Measurements from ENCODE around the gene AVL9.
"Not testable (repeated sequence)": the region's sequence is repeated elsewhere in the genome, so short reads cannot be mapped to it uniquely, and the experiment has no call there.

Gene AVL9

DNA sequence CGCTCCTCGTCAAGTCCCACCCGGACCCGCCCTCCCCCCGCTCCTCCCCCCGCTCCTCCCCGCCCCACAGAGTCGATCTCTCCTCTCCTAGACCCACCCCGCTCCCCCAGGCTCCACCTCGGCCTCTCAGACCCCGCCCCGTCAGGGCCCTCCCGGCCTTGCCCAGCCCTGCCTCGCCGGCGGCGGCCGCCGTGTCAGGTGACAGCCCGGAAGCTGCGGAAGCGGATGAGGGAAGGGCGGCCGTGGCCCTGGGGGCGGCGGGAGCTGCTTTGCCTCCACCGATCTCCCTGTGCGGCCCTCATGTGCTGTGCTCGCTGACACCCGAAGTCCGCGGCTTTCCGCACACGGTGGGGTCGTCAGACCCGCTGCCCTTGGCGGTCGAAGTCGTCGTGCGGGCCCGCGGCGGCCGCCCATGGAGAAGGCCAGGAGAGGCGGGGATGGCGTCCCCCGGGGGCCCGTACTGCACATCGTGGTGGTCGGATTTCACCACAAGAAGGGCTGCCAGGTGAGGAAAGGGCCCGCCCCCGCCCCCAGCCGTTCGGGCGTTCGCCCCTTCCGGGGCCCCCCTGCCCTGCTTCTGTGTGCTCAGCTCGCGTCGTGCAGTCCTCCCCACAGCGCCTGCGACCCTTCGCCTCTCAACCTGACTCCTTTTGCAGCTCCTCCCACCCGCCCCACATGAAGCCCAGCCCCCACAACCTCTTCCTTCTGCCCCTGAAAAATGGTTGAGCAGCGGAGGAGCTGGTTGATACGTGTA, at the start of gene AVL9:
TSS of gene AVL9 (plus strand) at position 192 of the 754 bp plus-strand sequence. CDS start at position 413, 221 bp downstream.
- DNase-seq, result peak; percentile 95

DNA sequence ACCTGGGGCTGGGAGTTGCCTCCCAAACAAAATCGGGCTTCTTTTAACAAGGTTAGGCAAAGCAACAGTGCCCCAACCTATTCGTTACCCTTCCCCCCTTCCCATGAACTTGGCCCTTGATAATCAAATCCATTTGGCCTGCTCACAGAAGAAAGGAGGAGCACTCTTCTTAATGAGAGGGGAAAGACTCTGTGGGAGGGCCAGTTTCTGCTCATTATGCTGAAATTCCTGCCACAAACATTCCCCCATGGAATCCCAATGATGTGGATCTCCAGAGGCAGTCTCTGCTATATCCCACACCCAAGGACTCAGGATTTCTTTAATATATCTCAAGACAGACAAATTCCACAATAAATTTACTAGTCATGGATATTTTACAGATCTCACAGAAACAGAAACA, 48.1 kb upstream of the AVL9 start:
- DNase-seq, result no peak

DNA sequence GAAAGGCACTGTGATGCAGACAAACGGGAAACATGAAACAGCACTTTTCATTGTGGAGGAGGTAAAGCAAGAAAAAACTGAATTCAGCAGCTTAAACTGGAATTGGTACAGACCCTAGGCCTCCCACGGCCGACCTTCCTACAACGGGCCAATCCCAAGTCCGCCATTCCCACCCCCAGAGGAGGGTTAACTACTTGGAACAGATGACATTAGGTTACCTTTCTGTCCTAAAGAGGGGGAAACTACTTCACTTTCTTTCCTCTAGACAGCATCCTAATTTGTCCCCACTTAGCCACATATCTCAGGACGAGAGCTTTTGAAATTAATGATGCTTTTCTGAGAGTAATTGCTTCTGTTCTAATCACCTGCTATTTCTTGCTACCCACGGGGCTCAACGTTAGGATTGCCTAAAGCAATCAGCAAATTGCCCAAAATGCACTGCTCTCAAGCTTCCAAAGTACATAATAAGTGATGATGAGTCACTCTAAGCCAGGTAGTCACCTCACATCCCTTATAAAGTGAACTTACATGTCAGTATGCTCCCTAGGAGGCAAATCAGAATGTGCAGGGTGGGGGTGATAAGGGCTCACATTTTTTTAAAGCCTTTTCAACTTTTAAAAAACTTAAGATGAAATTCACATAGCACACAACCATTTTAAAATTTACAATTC, 41.8 kb upstream of the AVL9 start:
- DNase-seq, result no peak

DNA sequence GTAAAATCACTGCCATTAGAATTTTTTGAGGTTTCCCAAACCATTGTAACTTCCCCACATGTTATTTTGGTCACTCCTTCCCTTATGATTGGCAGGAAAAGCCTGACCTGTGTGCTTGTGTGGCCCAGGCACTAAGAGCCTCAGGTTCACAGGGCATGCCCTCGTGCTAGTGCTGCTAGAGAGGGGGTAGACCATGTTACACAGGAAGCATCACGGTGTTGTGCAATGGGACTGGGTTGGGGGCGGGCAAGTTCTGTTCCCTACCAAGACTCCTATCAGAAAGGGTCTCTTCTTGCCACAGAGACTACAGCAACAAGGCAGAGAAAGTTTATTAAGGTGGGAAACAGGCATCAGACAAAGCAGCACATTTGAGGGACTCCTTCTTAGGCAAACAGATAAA, 37.3 kb upstream of the AVL9 start:
- no peak for DNase-seq

DNA sequence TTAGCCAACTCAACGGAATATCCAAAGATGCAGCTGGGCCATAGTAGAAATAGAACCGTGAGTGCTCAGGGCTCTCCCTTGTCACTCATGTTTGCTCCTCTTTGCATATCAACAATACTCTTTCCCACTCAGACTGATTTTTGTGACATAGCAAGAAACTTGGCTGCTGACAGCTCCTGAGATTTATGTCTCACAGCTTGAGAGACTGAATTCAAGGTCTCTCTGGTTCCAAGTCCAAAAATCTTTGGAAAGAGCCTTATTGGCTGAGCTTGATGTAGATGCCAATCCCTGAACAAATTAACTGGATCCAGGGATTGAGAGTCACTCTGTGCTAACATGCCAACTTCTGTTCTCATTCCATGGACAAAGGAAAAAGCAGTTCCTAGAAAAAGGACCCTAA, 35.5 kb upstream of the AVL9 start:
- DNase-seq, result no peak

DNA sequence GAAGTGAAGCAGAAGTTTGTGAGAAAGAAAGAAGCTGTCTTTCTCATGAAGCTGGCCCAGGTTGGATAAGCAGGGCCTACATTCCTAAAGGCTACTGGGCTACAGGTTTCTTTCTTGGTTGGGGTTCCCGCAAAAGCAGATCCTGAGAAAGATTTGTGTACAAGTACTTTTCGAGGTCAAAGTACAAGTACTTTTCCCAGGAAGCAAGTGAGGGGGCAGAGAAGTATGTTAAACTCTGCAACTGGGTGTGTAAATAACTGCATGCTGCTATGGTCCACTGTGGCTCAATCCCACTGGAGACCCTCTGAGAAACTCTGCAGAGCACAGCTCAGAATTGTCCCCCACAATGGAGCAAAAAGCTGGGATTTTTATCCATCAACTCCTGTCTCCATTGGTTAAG, 33.8 kb upstream of the AVL9 start:
- no peak for DNase-seq

DNA sequence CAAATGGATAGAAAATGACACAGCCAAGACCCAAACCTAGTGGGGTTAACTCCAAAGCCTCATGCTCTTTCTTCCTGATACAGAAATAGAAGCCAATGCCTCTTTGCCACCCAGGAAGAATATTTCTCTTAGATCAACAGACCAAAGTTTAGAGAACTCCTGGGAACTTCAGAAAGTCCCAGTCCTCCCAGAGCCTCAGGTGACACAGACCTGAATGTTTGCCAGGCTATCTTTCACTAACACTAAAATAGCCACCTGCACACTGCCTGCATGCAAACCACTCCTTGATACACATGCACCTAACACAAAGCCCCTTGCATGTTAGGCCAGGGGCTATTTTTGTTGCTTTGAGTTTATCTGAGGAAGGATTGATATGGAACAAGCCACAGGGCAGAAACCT, 32.8 kb upstream of the AVL9 start:
- no peak for DNase-seq

DNA sequence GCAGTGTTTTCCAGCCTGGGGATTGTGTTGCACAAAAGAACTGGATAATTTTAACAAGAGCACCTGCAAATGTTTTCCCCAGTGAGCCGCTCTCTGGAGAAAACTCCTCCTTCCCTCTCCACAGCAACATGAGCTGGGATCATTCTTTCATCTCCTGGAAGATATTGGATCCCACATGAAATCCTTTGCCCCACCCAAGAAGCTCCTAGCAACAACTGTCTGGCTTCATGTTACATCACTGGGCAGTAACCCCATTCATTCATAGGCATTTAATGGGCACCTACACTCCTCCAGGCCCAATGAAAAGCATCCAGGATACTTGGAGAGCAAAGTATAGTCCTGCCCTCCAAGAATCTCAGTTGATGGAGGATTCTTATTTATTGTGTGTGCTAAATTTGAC, 32.3 kb upstream of the AVL9 start:
- DNase-seq, result no peak

DNA sequence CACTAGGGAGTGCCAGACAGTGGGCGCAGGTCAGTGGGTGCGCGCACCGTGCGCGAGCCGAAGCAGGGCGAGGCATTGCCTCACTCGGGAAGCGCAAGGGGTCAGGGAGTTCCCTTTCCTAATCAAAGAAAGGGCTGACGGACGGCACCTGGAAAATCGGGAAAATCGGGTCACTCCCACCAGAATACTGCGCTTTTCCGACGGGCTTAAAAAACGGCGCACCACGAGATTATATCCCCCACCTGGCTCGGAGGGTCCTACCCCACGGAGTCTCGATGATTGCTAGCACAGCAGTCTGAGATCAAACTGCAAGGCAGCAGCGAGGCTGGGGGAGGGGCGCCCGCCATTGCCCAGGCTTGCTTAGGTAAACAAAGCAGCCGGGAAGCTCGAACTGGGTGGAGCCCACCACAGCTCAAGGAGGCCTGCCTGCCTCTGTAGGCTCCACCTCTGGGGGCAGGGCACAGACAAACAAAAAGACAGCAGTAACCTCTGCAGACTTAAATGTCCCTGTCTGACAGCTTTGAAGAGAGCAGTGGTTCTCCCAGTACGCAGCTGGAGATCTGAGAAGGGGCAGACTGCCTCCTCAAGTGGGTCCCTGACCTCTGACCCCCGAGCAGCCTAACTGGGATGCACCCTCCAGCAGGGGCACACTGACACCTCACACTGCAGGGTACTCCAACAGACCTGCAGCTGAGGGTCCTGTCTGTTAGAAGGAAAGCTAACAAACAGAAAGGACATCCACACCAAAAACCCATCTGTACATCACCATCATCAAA, 30.5 kb upstream of the AVL9 start:
- not testable (repeated sequence) for DNase-seq

DNA sequence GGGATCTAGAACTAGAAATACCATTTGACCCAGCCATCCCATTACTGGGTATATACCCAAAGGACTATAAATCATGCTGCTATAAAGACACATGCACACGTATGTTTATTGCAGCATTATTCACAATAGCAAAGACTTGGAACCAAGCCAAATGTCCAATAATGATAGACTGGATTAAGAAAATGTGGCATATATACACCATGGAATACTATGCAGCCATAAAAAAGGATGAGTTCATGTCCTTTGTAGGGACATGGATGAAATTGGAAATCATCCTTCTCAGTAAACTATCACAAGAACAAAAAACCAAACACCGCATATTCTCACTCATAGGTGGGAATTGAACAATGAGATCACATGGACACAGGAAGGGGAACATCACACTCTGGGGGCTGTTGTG, 25.3 kb upstream of the AVL9 start:
- DNase-seq, result not testable (repeated sequence)

DNA sequence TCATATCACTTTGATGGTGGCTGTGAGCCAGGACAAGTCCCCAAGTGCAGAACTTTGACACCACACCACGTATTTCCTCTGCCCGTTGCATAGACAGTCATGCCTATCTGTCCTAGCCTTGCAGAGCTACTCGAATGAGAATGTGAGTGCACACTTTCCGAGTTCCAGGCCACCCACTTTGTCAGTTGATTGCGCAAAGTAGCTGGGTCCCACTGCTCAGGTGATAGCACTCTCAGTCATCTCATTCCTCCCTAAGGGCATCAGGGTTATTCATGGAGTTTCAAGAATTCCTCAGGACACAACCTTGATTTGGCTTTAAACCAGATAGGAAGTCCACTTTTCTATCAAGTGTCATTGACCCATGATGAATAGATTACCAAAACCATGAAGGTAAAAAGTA, 24.4 kb upstream of the AVL9 start:
- DNase-seq, result no peak

DNA sequence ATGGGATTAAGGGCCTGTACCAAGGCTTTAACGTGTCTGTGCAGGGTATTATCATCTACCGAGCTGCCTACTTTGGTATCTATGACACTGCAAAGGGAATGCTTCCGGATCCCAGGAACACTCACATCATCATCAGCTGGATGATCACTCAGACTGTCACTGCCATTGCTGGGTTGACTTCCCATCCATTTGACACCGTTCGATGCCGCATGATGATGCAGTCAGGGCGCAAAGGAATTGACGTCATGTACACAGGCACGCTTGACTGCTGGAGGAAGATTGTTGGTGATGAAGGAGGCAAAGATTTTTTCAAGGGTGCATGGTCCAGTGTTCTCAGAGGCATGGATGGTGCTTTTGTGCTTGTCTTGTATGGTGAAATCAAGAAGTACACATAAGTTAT, 23.3 kb upstream of the AVL9 start:
- no peak for DNase-seq

DNA sequence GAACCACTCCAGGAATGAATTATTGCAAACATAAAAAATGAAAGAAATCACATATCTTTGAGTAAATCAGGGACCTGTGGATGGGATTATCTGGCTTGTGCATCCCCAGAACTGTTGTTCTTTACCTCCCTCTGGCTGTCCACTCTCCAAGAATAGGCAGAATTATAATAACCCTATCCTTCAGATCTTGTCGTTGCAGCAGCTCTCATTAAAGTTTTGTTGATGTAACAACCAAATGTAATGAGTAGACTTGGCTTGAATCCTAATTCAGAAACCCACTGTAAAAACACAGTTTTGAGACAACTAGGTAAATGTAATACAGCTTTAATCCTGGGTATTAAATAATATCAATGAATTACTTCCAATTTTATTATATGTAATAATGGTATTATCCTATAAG, 21.3 kb upstream of the AVL9 start:
- DNase-seq, result no peak

DNA sequence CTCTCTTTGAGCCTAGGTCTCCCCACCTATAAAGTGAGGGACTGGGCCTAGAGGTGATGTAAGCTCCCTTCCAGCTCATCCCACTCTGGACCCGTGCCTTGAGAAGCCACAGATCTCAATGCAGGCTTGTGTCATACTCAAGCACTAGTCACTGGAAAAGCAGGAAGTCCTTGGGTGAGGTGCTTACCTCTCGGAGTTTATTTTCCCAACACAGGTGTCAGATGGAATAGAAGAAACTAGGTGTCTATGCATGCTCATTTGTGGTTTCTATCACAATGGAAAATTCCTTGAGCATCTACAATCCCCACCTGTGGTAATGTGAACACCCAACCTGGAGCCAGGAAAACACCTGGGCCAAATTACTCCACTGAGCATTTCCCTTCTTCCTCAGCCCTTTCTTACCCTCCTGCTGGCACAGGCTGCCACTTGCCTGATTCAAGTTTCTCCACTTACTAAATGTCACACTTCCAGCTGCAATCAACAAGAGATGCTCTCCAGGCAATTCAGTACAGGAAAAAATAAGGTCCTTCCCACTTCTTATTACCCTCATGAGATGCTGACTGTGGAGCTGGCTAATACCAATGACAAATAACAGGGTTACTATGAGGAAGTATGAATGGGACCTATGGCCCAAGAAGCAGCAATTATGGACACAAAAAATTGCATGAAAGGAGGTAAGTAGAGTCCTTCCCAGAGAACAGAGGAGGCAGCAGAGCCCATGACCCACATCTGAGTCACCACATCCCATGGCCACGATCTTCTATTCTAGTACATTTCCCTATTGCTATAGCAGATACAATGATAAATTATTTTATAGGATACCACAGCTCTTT, 18.3 kb upstream of the AVL9 start:
- DNase-seq, result no peak

DNA sequence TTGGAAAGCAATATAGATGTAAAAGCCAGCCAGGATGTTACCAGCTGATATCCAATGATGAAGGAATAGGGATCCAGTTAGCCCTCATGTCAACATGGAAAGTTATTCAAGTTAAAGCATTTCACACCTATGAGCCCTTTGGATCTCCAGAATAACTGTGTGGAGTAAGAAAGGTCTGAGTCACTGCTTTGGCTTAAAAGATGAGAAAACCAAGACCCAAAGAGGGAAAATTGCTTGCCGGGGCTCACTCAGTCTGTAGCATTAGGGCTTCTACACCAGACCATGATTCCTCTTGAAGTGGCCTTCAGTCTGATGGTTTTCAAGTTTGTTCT, 17.7 kb upstream of the AVL9 start:
- no peak for DNase-seq

DNA sequence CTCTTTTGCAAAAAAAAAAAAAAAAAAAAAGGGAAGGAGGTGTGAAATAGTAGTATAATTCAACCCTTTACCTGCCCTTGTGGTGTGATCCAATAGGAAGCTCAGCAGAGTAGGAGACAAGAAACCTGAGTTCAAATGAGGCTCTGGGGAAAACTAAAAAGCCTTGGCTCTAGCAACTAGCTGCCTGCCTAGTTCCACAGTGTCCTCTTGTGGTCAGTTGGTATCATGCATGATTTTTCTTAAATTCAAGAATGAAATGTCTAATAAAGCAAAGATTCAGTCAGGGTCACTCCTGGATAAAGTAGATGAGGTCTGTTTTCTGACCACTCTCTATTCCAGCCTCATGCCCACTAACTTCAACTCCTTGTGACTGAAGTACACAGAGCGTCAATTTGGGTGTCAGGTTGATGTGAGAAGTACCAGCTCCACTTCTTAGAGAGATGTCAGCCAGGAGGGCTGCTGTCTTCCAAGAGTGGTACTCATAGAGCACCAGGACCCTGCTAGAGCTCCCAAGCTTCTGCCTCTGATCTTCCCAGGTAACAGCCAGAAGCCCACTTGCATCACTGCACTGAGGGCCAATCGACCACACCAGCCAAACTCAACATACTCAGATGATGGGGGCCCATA, 15.6 kb upstream of the AVL9 start:
- DNase-seq, result peak; percentile 21

DNA sequence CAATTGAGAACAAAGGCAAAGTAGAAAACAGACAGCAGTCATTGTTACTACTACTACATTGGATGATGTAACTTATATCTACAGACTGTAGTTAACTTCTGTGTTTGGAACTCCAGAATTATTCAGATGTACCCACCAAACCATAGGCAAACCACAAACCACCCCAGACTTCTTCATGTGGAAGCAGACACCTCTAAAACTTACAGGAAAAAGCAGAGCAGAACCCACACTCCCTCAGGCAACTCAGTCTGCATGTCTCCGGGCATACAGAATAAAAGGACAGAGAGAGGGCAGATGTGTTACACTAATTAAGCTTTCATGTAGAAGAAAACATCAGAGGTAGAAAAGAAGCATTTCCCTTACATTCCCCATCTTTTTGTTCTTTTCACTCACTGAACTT, 14.1 kb upstream of the AVL9 start:
- no peak for DNase-seq

DNA sequence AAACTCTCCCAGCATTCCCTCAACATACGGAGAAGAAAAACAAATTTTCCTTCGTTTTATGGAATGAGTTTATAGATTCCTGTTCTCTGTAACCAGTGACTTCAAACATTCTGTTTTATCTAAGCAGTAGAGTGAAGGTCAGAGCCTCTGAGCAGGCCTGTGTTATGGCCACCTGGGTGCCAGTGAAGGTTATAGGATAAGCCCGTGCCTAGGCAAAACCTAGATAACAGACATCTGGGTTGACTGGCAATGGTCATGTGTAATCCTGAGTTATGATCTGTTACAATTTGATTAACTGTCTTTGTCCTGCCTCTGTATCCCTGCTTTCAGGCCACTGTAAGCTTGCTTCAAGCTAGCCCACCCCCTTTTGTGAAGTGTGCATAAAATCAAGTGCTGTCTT, 13.4 kb upstream of the AVL9 start:
- no peak for DNase-seq

DNA sequence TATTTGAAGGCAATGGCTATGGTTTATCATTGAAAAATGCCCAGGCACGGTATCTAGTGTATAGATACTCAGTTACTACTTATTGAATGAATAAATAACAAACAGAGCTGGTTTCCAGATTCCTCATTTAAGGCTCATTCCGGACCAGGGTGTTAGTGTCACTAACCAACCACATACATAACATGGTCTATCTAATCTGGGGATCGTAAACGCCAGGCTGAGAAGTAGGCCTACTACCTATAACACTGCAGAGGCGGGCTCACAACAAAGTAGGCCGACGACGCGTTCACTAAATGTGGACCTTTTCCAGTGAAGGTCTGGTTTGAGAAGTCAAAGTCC, 5.5 kb upstream of the AVL9 start:
- DNase-seq, result no peak

DNA sequence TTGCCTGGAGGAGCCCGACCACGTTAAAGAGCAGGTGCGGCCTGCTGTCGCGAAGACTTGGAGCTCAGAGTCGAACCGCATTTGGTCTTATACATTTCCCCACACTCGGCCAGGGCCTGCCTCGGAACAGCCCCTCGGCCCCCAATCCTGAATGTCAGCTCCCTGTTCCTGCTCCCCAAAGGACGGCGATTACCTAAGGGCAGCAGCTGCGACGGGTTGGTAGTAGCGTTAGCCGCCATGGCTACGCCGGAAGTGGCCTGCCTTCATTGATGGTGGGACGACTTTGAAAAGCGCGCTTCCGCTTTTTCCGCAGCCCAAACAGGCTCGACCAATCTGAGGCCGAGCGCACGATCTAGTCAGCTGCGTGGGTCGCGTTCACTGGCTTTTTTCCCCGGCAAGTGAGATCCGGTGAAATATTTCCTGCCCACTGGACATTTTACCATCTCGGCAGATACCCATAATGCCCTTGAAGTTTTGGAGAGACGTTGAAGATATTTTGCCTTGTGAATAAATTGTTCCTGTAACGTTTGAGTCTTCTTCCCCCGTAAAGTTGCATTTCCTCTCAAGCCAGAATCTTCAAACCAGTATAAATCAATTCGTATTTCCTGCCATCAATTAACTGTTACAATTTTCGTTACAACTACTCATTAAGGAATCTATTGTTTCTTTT, 5.0 kb upstream of the AVL9 start, which contains the start of gene LSM5:
TSS of gene LSM5 (minus strand) at position 254 of the 670 bp plus-strand sequence. CDS start at position 239, 15 bp downstream.
- DNase-seq, result peak; percentile 84

DNA sequence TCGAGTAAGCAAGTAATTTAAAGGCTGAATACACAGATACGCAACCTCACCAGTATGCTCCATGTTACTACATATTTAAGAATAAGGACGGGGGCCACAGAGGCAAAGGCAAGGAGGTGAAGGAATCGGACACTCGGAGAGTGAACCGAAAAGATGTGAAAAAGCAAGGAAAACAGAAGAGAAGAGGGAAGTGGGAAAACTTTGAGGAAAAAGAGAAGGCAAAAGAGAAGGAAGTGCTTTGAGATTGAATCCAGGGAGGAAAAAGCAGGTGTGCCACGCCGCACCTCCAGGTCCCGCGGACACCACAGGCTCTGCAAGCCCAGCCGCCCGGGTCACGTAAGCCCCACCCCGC, 367 bp upstream of the AVL9 start:
- no peak for DNase-seq

All from GDM1 (cell line).